Midbrain (tissue), 1 donor: ENCODE measurements around the gene OR6B2.

Source experiments
- DNase-seq: peaks from one replicate; lab custom pipeline; 2025; lab: John Stamatoyannopoulos, UW

OR6B2 gene

DNA sequence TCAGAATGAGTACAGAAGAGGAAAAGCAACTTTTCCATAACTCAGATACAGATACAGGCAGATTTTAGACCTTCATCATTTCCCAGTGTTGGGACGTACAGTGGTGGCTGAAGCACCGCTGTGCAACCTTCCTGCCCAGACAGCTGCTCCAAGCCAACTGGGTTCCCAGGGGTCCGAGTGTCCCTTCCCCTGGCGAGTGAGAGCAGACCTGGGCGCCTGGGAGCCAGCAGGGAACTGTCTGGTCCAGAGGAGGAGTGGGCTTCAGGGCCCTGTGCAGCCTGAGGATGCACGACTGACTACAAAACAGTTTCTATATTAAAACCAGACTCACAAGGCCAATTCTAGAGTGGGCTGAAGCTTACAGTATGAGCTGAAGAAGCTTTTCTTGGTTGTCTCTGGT lies 11.1 kb upstream of the OR6B2 start:
- DNase-seq = no peak

DNA sequence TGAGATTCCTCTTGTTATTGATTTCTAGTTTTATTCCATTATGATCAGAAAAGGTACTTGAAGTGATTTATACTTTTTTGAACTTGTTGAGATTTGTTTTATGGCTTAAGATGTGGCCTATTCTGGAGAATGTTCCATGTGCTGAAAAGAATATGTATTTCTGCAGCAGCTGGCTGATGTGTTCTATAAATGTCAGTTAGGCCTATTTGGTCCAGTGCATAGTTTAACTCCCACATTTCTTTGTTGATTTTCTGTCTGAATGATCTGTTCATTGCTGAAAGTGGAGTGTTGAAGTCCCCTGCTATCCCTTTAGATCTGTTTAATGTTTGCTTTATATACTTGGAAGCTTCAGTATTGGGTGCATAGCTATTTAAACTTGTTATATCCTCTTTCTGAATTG lies 7.1 kb upstream of the OR6B2 start:
- DNase-seq = no peak

DNA sequence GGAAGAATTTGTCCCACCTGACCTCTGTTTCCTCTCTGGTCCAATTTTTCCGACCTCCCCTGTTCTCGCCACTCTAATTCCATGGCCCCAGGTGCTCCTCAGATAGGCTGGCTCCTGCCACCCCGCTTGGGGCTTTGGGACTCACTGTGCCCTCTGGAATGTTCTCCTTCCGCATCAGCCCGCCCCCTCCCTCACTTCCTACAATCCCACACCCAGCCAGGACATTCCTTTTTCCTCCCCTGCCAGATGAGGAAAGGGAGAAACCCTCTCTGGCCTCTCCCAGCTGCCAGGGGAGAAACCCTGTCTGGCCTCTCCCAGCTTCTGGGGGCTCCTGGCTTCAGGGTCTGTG lies 3.1 kb upstream of the OR6B2 start:
- no peak for DNase-seq

DNA sequence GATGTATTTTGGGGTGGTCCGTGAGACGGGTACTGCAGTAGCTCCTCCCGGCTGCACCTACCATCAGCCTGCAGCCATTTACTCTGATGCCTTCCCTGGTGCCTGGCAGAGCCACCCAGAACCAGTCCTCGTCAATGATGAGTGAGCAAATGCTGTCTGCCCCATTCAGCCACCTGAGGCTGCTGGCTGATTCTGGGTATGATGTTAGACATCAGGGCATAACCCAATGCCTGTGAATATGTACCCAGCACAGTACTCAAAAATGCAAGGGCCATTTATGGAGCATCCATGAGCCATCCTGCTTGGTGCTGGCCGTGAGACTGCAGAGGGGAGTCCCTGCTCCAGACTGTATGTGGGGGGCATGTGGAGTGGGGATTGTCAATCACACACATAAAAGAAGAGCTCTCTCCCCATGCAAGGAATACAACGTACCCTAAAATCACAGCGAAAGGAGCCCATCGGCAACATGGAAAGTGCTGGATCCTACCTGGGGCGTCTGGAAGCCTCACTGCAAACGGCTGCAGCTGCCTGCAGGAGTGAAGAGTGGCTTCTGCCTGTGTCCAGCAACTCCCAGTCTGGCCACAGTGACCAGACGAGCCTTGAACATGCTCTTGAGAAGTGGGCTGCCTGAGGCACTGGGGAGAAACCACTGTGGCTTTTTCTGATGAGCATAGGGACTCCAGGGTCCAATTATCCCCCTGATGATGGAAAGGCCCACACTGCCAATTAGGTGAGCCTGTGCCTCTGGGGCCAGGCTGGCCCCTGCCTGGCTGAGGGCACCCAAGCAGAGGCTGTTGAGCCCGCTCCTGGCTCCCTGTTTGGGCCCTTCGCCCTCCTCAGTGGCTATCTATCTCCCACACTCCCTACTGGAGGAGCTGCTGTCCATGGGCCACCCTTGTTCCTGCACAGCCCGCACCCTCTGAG lies 2.4 kb upstream of the OR6B2 start:
- no peak for DNase-seq

DNA sequence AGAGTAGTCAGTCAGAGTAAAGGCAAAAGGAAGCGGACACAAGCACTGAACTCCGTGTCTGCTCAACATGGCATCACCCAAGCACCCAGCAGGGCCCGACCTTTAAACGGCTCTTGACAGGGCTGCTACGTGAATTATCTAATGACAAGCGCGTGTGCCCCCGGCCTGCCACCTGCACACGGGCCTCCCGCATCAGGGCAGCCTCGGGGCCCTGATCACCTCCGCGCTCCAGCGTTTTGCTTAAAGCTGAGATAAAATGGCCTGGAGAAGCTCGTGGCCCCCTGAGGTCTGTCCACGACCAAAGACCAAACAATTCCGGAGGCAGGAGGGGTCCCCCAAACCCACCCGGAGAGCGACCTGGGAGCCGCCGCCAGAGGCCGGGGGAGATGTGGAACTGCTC lies 5.5 kb downstream of the OR6B2 start:
- no peak for DNase-seq

DNA sequence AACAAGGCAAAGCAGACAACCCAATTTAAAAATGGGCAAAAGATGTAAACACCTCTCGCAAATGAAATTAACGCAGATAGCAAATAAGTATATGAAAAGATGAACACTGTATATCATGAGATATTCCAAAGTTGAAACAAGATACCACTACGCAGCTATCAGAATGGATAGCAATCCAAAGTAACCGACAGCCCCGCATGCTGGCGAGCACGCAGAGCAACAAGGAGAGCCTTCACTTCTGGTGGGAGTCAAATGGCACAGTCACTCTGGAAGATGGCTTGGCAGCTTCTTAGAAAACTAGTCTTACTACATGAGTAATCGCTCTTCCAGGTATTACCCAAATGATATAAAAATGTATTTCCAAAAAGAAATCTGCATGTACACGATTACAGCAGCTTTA lies 6.4 kb downstream of the OR6B2 start:
- DNase-seq = no peak

DNA sequence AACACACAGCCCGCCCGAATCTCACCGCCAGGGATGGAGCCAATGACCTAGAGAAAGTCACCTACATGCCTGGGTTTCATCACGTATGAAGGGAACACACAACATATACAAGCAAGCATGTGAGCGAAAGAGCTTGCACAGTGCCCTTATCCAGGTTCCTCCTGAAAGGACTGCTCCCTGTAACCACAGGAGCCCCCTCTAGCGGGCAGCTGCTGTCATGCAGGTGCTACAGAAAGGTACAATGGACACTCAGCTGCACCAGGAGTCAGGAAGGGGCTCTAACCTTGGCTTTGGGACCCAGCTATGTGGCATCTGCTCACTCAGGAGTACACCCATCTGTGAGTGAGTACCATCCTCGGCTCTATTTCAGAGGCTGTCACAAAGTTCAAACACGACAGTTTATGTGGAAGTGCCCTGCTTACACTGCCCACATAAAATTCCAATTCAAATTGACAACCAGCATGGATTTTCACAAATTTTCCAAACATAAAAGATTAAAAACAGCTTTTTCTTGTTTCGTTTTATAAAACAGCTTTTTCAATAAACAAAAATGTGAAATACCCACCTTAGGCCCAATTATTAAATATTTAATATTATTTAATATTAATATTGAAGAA lies 8.6 kb downstream of the OR6B2 start:
- peak; percentile 34 for DNase-seq

DNA sequence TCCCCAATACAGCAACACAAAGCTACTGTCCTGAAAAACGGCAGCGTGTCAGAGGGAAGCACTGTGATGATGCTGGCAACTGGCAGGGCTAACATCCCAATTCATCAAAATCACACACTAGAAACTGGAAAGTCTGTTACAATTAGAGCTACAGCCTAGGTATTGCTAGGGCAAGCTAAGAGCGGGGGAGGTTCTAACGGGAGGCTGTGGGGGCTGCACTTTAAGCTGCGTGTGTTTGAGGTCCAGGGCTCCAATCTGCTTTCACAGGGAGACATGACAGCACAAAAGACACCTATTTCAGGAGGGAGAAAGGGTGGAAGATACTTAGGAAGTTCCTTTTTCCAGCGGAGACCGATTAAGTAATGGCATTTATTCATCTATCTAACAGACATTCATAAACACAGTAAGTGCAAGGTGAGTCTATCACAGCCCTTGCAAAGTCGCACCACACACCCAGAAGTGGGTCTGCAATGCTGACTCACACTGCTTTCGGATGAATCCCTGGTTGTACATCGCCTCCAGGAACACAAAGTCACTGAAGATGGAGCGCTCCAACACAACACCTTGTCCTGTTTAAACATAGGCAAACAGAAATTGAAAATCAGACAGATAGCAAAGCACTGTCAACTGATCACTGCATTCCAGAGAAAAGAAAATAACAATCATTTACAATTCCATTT lies 12.0 kb downstream of the OR6B2 start:
- no peak for DNase-seq

DNA sequence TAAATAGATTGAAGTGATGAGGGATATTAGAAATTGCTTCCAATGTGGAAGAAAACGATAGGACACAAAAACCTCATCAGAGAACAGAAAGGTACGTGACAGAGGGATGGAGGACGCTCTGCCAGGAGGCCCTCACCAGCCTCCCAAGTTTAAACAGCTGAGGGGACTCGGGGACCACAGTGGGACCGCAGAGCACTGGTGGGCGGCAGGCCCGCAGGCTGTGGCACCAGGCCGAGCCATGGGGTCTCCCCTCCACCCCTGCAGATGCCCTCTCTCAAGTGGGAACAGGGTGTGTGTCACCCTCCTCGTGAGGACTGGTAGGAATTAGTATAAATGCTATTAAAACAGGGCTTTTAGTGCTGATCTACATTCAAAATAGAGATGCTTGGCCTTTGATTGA lies 15.9 kb downstream of the OR6B2 start:
- no peak for DNase-seq

DNA sequence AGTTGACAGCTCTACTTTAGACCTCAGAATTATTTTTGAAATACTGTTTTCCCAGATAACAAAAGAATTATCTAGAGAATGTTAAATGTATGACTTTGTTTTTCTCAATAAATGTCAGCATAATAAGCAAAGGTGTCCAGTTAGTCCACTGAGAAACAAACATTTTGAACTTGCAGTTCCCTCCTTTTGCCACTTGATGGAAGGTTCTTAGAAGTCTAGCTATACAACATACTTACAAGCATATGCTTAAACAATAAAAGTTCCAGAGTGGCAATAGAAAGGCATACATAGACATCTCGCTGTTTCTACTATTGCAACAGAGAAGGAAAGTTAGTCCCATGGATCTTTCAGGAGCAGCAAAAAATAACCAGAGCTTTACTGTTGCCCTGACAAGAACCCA lies 16.9 kb downstream of the OR6B2 start:
- DNase-seq = no peak

DNA sequence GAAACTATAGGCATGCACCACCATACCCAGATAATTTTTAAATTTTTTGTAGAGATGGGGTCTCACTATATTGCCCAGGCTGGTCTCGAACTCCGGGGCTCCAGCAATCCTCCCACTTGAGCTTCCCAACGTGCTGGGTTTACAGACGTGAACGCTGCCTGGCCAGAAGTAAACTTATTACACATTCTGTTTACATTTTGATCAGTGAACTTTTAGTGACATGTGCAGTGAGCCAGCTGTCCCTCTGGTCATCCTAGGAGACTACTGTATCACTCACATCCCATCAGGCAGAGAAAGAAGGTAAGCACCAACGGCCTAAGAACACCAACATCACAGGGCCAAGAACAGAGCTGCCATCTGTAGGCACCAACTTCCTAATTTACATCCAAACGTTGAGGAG lies 27.2 kb downstream of the OR6B2 start:
- DNase-seq = no peak

DNA sequence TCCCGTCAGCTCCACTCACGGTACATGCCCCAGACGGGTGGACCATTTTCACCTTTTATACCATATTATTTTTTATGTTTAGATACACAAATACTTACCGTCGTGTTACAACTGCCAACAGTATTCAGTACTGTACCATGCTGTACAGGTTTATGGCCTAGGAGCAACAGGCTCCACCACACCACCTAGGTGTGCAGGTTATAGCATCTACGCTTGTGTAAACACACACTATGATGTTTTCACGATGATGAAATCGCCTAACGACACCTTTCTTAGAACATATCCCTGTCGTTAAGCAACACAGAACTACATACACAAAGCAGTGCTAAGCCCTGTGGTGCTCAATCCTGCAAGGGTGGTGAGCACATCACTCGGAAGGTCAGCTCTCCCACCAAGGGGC lies 29.6 kb downstream of the OR6B2 start:
- DNase-seq = no peak

DNA sequence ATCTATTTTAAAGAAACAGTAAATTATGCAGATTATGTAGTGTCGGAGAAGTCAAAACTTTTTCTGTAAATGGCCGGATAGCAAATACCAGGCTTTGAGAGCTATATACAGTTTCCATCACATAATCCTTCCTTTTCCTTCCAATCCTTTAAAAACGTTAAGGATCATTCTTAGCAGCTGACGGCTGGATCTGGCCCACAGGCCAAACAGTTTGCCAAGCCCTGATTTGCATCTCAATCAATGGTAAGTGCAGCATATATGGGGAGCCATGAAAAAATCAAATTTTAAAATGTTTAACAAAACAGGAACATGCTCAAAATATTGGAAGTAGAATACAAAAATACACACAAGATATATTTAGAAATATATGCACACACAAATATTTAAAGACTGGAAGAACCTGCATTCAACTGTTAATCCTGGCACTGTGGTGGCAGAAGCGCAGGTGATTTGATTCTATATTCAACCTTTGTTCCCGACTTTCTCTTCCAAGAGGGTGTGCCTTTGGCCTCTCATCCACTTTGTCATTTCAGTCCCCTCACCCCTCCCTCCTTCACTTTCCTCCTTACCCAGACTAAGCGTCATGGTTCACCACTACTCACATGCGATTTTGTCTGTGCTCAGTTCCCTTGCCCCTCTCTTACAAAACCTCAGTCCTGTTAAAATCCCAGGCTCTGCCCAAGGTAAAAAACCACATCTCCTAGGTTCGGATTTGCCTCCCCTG lies 32.4 kb downstream of the OR6B2 start:
- no peak for DNase-seq

DNA sequence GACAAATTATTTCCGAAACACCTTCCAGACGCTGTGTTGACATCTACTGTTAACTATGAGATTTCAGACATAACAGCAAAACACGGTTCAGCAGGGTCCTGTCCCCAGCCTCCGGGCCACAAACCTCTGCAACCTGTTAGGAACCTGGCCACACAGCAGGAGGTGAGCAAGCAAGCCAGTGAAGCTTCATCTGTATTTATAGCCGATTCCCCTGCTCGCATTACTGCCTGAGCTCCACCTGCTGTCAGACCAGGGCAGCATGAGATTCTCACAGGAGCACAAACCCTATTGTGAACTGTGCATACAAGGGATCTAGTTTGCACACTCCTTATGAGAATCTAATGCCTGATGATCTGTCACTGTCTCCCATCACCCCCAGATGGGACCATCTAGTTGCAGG lies 36.1 kb downstream of the OR6B2 start:
- no peak for DNase-seq

DNA sequence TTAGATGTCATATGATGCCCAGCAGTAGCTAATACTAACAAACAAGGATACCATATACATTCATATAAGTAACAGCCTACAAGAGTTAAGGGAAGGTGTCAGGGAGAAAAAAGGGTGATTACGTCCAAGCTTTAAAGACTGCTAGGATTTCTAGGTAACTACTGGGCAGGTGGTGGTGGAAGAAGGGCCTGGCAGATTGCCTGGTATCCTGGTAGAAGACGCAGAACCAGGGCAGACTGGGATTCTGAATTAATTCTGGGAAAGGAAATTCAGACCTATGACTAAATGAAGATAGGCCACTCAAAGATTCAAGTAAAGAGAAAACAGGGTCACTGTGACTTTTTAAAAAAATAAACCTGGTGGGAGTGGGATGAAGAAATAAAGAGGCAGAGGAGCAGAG lies 36.9 kb downstream of the OR6B2 start:
- no peak for DNase-seq

DNA sequence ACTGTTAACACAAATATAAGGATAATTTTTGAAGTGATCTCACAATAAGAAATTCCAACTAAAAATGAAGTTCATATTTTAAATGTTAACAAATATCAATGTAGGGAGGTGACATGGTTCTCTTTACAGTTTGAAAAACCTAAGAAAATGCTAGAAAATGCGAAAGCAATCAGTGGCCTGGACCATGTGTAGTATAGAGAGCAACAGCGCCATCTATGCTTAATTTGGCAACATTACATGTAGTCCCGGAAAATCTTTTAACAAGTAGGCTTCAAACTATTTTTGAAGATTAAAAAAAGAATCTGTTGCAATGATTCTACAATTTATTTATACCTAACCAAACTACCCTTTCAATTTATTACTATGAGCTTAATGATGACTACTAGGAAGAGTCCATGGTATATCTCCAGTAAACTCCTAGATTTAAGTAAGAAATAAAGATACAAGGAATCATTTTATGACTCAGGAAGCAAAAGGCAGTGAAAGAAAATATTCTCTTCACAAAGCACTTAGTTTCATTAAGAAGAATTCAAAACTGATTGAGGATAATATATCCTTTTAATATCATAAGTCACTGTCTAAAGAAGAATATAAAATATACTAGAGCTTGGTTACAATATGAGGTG lies 38.4 kb downstream of the OR6B2 start:
- peak; percentile 69 for DNase-seq

DNA sequence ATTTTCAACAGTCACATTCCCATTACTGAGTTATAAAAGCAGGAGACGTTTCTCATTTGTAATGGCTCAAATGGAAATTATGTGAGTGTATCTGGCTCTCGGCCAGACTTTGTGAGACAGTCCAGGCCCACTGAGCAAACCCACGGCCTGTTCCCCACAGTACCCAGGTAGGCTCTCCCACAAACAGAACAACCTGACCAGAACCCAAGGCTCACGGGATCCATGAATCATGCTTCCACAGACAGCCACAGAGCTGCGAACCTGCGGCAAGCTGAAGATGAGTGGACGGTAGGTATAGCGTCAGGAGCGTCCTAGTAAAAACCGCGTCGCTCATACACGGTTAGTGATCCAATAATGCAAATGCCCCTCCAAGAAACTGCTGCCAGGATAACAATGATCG lies 39.3 kb downstream of the OR6B2 start:
- no peak for DNase-seq

DNA sequence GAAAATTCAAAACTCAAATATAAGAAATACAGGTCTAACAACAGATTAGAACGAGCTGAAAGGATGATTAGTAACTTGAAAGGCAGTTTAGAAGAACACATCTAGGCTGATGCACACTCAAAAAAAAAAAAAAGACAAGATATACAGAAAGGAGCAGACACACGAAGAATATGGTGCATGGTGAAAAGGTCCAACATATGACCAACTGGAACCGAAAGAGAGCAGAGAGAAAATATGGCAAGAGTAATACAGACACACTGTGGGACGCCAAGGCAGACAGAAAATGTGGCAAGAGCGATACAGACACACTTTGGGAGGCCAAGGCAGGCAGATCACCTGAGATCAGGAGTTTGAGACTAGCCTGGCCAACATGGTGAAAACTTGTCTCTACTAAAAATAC lies 44.9 kb downstream of the OR6B2 start:
- DNase-seq = no peak

DNA sequence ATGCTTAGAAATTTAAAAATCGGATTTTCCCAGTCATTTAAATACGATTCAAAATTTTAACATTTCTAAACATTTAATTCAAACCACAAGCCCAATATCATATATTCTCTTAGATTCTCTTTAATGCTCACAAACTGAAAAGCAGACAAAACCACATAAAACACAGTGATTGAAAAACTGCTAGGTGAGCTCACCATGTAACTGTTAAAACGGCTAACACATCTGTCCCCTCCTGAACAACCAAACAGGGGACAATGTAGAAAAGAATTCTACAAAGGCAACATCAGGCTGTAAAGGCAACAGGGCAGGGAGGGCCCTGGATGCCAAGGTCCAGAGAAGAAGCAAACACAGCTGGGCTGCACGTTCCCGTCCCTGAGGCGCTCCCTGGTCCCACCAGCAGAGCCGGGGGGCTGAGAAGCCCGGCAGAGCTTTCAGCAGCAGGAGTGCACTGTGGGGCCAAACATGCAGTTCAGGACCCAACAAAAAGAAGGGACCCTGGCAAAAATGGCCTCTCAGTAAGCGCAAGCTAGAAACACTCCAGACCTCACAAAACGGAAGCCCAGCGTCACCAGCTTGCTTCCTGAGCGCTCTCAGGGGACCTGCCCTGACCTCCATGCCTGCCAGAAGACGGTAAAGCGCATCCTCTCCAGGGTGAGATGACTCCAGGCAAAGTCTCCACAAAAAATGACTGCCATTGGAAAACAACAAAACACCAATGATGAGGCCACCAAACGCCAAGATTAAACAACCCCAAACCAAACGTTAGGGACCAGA lies 45.6 kb downstream of the OR6B2 start:
- no peak for DNase-seq

DNA sequence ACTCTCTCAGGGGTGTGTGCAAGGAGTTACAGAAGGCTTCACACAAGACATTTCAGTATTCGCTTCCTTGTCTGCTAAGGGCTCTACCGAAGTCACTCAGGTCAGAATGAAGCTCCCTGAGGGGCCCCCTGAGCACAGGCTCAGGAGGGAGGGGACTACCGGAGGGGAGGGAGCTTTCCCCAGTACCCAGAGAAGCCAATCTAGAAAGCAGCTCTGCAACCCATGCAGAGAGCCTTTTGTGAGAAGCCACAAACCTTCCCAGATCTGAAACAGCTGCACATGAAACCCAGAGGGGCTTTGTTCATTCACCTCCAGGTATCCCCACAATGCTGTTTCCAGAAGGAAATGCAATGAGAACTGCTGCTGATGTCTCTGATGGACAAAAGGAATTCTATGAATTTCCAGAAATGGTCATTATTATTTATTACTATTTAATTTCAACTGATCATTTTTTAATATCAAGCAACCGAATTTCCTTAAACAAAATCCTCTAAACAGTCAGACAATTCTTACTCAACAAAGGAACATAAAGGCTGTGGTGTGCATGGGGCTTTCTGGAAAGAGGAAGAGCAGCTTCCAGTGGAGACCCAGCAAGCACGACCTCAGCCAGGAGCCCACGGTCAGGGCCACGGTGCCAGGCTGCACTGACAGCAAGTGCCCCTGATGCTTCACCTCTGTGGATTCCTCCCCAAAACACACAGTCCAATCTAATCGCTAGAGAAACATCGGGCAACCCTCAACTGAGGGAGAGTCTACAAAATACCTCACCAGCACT lies 47.0 kb downstream of the OR6B2 start:
- DNase-seq = no peak
